Natural killer cell (primary cell): ENCODE results near the gene SRCAP. TPM values are rescaled to one million over a fixed set of nuclear protein-coding genes. Genes with fewer than 3 reads are reported as not detected.

Experiments
- ATAC-seq, 3 donors: fragments of 150-1000 bp in 2 of 3; fragments of 200-7000 bp in 1 of 3; cut with Tn5 transposase; 1 replicate in 1 of 3; 2 replicates in 2 of 3; pipeline ENCODE4 v1.10.0; 2021; ENCODE audit warnings: mild to moderate bottlenecking in 2 of 3, moderate library complexity in 2 of 3
- DNase-seq, 2 donors: peaks; one replicate each; pipeline versions ENCODE4 v3.0.0 to v3.0.0-alpha.2; 2013 to 2021; ENCODE audit warnings: mixed read lengths in 1 of 2
- H3K27ac ChIP-seq: one replicate; pipeline ENCODE4 v1.5.1; 2013; ENCODE audit warnings: mild to moderate bottlenecking, low read length
- H3K27me3 ChIP-seq: one replicate; pipeline ENCODE4 v1.6.1; 2013; ENCODE audit warnings: low read length; ENCODE audit not compliant: control insufficient read depth, insufficient read depth
- H3K36me3 ChIP-seq: one replicate; pipeline ENCODE4 v1.6.1; 2013; ENCODE audit warnings: low read length; ENCODE audit not compliant: control insufficient read depth, insufficient read depth
- H3K4me1 ChIP-seq: one replicate; pipeline ENCODE4 v1.6.1; 2013; ENCODE audit warnings: low read length; ENCODE audit not compliant: control insufficient read depth, insufficient read depth
- H3K4me3 ChIP-seq: one replicate; pipeline ENCODE4 v1.5.1; 2013; ENCODE audit warnings: low read length
- H3K9me3 ChIP-seq: one replicate; pipeline ENCODE4 v1.6.1; 2013; ENCODE audit warnings: low read length; ENCODE audit not compliant: control insufficient read depth, insufficient read depth
- H3K27ac Mint-ChIP-seq, 2 donors: one replicate each; pipeline ENCODE4 v1.8.0; 2022; ENCODE audit warnings: mild to moderate bottlenecking in 2 of 2, mixed read lengths in 2 of 2, moderate library complexity in 1 of 2
- H3K27me3 Mint-ChIP-seq, 2 donors: one replicate each; pipeline ENCODE4 v1.8.0; 2022; ENCODE audit warnings: low read depth in 2 of 2, mixed read lengths in 2 of 2
- H3K36me3 Mint-ChIP-seq: one replicate; pipeline ENCODE4 v1.8.0; 2022; ENCODE audit warnings: mixed read lengths
- H3K4me1 Mint-ChIP-seq, 2 donors: one replicate each; pipeline ENCODE4 v1.8.0; 2022; ENCODE audit warnings: mixed read lengths in 2 of 2
- H3K4me3 Mint-ChIP-seq: one replicate; pipeline ENCODE4 v1.8.0; 2022; ENCODE audit warnings: mild to moderate bottlenecking, moderate library complexity, mixed read lengths
- H3K9me3 Mint-ChIP-seq, 2 donors: one replicate each; pipeline ENCODE4 v1.8.0; 2022; ENCODE audit warnings: mixed read lengths in 2 of 2
- CTCF ChIP-seq: fragments of 200-600 bp; IDR thresholded peaks from one replicate; pipeline ENCODE4 v1.8.0; 2022; ENCODE audit warnings: antibody characterized with exemption
- WGBS: methylation state at CpG from one replicate; pipeline ENCODE4 v1.1.7; 2013; ENCODE audit warnings: missing lambda C conversion rate; ENCODE audit not compliant: insufficient coverage; 5-methylcytosine and 5-hydroxymethylcytosine counted together
- intact Hi-C: fragments of 100-400 bp; cut with micrococcal nuclease; formaldehyde crosslinking; loops from one replicate; pipeline ENCODE4 v1.14.2; 2022
- total RNA-seq, 4 donors: library from RNA; stranded (reverse); fragments of 120-200 nt in 1 of 4; gene quantifications; one replicate each; pipeline versions ENCODE4 v1.2.3 to v1.2.4, GENCODE V29; 2013 to 2022

Gene SRCAP
- total RNA-seq, 3 donors from 2014 or later (not counting 1 experiment from before 2014, with no cell fraction given): 78.8 to 99.0 (median 89.3) TPM

- Mint-ChIP-seq H3K27me3 (no peaks in the 10 kb centered on the region), H3K4me3 (peak overlapping the region; percentile 95), H3K27ac (peak overlapping the region; percentile 92), H3K36me3 (no peaks in the 10 kb centered on the region), H3K4me1 (peaks cover 43 to 64% of the 10 kb centered on the region in 2 donors), H3K9me3 (no peaks in the 10 kb centered on the region)
- peaks cover 67% of the 10 kb centered on the region for H3K4me1 ChIP-seq
- no peak for TF ChIP-seq CTCF
- H3K27me3 ChIP-seq: no peaks in the 10 kb centered on the region
- peaks cover 46% of the 10 kb centered on the region for H3K36me3 ChIP-seq
- peak overlapping the region; percentile 80 for H3K4me3 ChIP-seq
- 84% methylated on average over 15 of the region's 15 CpGs for WGBS
- no peak for DNase-seq
- peak overlapping the region; percentile 77 for H3K27ac ChIP-seq
- intact Hi-C loops: loop anchor here (1.0 to 10.0 kb wide), 4 partner anchors 14 to 159 kb away; partner anchors contain the start of genes FBXL19 and PHKG2
- no peak for ATAC-seq
- H3K9me3 ChIP-seq: no peaks in the 10 kb centered on the region
These were observed 64.2 kb downstream of the SRCAP start for GRCh38 chr16:30762991-30763725.

GRCh38 chr16:30764086-30764485 lies 65.1 kb downstream of the SRCAP start:
- H3K27me3 Mint-ChIP-seq: no peaks in the 10 kb centered on the region
- WGBS: 93% methylated on average over 11 of the region's 11 CpGs
- peak overlapping the region; percentile 95 for H3K4me3 Mint-ChIP-seq
- Histone ChIP-seq H3K4me1 (peaks cover 71% of the 10 kb centered on the region), H3K9me3 (no peaks in the 10 kb centered on the region), H3K27me3 (no peaks in the 10 kb centered on the region), H3K27ac (no peak overlapping the region), H3K4me3 (no peak overlapping the region), H3K36me3 (peaks cover 55% of the 10 kb centered on the region)
- peaks cover 43 to 67% of the 10 kb centered on the region in 2 donors for H3K4me1 Mint-ChIP-seq
- H3K36me3 Mint-ChIP-seq: peaks cover 7% of the 10 kb centered on the region
- H3K27ac Mint-ChIP-seq: peak overlapping the region; percentile 92
- ATAC-seq (no peak), DNase-seq (no peak)
- no peaks in the 10 kb centered on the region for H3K9me3 Mint-ChIP-seq
- intact Hi-C loops: loop anchor here (5.0 to 10.0 kb wide), 2 partner anchors 49 to 158 kb away; partner anchors contain the start of gene FBXL19
- TF ChIP-seq CTCF: no peak

- no peak overlapping the region for H3K4me3 ChIP-seq
- Mint-ChIP-seq H3K27ac (no peak overlapping the region), H3K9me3 (no peaks in the 10 kb centered on the region), H3K4me3 (no peak overlapping the region), H3K27me3 (no peaks in the 10 kb centered on the region), H3K36me3 (peaks cover 9% of the 10 kb centered on the region), H3K4me1 (peaks cover 43 to 64% of the 10 kb centered on the region in 2 donors)
- H3K27me3 ChIP-seq: no peaks in the 10 kb centered on the region
- WGBS: 98% methylated on average over 12 of the region's 12 CpGs
- no peaks in the 10 kb centered on the region for H3K9me3 ChIP-seq
- no peak for TF ChIP-seq CTCF
- intact Hi-C loops: loop anchor here (5.0 to 10.0 kb wide), 2 partner anchors 50 to 157 kb away; partner anchors contain the start of gene FBXL19
- H3K4me1 ChIP-seq: peaks cover 67% of the 10 kb centered on the region
- DNase-seq (no peak), ATAC-seq (no peak)
- H3K36me3 ChIP-seq: peaks cover 62% of the 10 kb centered on the region
- no peak overlapping the region for H3K27ac ChIP-seq
These were observed 66.0 kb downstream of the SRCAP start for GRCh38 chr16:30764816-30765465.
